Subcutaneous adipose tissue (tissue), 4 donors: ENCODE measurements around the gene JAKMIP2. TPM values are rescaled to one million over a fixed set of nuclear protein-coding genes. Genes with fewer than 3 reads are reported as not detected.

ENCODE experiments used
- CTCF ChIP-seq: fragments of 450-650 bp; IDR thresholded peaks from one replicate; pipeline ENCODE4 v1.5.1; 2016; ENCODE audit warnings: low read depth, mild to moderate bottlenecking, control low read depth, antibody characterized with exemption, moderate library complexity
- total RNA-seq, 4 donors: library from RNA; depleted of rRNA; stranded (reverse); fragments of >200 nt; gene quantifications; one replicate each; pipeline ENCODE4 v1.1.0, GENCODE V29; 2016

The JAKMIP2 gene
- total RNA-seq, 4 donors from 2014 or later: 0.19 to 13.4 (median 2.0) TPM; not detected in 1

DNA sequence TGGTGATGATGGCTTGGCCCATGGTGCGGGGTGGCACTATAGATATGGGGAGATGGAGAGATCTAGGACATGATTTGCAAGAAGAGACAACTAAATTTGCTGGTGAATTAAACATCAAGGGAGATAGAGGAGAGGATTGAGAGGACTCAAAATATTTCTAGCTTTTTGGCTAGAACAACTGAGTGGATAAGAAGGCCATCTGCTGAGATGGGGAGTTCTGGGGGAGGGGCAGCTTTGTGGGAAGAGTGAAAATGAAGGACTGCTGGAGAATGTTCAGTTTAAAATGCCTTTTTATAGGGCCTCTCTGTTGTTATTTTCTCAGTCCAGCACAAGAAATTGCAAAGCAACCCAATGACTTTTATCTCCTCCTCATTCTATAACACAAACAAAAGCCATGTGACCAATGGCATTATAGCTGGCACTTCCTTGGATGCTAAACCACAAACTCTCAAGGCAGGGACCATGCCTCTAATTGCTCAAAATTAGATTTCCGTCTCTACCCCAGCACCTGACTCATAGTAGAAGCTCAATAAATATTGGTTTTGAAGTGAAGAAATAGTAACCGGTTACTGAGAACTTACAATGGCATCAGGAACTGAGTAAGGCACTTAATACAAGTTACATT is 29.8 kb downstream of the JAKMIP2 start:
- TF ChIP-seq CTCF: no peak

- TF ChIP-seq CTCF: no peak
These were observed 30.5 kb downstream of the JAKMIP2 start for GRCh38 chr5:147752033-147752432.

DNA sequence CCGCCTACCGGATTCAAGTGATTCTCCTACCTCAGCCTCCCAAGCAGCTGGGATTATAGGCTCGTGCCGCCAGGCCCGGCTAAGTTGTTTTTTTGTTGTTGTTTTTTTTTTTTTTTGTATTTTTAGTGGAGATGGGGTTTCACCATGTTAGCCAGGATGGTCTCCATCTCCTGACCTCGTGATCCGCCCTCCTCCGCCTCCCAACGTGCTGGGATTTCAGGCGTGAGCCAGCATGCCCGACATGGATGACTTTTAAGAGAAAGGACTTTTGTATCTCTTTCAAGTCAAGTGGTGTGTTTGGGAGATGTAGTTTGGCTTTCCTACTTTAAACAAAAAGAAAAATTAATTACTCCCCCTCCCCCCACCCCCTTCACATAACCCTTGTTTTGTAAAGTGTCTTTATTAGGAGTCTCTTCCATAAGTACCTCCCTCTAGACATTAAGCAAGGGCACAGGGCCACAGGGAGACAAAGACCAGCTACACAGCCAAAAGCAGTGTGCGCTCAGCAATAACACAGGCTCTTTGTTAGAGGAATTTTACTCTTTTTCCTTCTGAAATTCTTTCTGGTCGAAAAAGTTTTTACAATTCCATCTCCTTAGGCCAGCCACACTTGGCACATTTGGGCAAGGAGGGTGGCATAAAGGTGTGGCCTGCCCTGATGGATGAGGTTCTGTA is 31.2 kb downstream of the JAKMIP2 start:
- TF ChIP-seq CTCF: no peak

DNA sequence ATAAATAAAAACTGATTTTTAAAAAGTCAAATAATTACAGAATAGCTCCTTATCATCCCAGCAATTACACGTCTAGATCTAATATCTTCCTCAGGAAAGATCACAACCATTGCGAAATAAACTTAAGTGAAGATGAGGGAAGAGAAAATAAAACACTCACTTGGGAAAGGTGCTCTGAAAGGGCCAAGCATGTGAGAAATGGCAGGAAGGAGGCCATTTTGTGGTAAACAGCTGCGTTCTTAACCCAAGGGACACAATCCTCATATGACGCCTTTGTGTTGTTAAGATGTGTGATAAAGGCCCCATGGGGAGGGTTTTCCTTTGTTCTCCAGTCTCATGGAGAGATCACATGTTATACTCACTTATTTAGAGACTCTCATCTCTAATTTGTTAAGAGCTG is 32.5 kb downstream of the JAKMIP2 start:
- TF ChIP-seq CTCF: no peak

DNA sequence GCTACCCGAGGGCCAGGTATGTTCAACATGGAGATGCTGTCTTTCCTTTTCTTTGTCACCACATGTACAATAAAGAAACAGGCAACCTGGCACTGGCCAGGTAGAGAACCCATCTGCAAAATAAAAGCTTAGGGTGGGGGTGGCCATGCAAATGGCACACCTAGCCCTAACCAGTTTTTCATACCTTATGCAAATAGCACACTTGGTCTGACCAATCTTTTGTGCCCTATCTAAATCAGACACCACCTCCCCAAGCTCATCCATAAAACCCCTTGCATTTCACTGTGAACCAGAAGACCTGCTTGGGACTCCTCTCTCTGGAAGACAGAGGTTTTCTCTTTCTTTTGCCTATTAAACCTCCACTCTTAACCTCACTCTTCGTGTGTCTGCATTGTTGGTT is 33.9 kb downstream of the JAKMIP2 start:
- no peak for TF ChIP-seq CTCF

DNA sequence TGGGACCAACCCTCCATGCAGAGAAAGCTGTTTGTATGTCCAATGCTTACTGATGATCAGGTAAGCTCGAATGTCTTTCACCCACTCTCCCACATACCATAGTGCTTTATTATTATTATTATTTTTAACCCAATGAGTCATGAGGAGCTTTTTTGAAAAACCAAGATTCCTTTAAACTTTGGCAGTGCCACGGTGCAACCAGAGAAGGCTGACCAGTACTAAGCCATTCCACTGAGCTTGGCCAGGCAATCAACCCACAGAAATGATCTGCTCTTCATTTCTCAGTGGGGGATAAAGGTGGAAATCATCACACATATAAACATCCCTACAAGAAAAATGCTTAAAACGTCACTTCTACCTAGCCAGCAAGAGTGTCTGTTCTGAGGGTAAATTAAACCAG is 35.5 kb downstream of the JAKMIP2 start:
- TF ChIP-seq CTCF: no peak

- TF ChIP-seq CTCF: no peak
These were observed 38.7 kb downstream of the JAKMIP2 start for GRCh38 chr5:147743678-147744374.
